ENCODE results near the gene ARV1.

Gene ARV1

GRCh38 chr1:230976825-230977747, 1.8 kb upstream of the ARV1 start:
- ATAC-seq: no peak
- no peak for TF ChIP-seq PPARA (CRISPR knock-in tag; IDR thresholded peaks at IDR 0.05; ENCODE audit: borderline replicate concordance)
- no peak for TF ChIP-seq RARB (CRISPR knock-in tag; IDR thresholded peaks at IDR 0.05)
- no peak for TF ChIP-seq ZNF8 (CRISPR knock-in tag; IDR thresholded peaks at IDR 0.05)
- no peak for TF ChIP-seq ESRRG (CRISPR knock-in tag; IDR thresholded peaks at IDR 0.05)
- no peak for TF ChIP-seq ZFP3 (CRISPR knock-in tag; IDR thresholded peaks at IDR 0.05)
- no peak for TF ChIP-seq ARNTL (CRISPR knock-in tag; IDR thresholded peaks at IDR 0.05; ENCODE audit: borderline replicate concordance, low read depth)
- no peak for TF ChIP-seq ZC3H10 (CRISPR knock-in tag; IDR thresholded peaks at IDR 0.05)
- no peak for TF ChIP-seq BACH2 (CRISPR knock-in tag; IDR thresholded peaks at IDR 0.05; ENCODE audit: borderline replicate concordance)
- no peak for TF ChIP-seq TOX (CRISPR knock-in tag; IDR thresholded peaks at IDR 0.05; ENCODE audit: borderline replicate concordance)
- TF ChIP-seq POU6F1 (CRISPR knock-in tag; IDR thresholded peaks at IDR 0.05; ENCODE audit: borderline replicate concordance, low read depth): no peak

DNA sequence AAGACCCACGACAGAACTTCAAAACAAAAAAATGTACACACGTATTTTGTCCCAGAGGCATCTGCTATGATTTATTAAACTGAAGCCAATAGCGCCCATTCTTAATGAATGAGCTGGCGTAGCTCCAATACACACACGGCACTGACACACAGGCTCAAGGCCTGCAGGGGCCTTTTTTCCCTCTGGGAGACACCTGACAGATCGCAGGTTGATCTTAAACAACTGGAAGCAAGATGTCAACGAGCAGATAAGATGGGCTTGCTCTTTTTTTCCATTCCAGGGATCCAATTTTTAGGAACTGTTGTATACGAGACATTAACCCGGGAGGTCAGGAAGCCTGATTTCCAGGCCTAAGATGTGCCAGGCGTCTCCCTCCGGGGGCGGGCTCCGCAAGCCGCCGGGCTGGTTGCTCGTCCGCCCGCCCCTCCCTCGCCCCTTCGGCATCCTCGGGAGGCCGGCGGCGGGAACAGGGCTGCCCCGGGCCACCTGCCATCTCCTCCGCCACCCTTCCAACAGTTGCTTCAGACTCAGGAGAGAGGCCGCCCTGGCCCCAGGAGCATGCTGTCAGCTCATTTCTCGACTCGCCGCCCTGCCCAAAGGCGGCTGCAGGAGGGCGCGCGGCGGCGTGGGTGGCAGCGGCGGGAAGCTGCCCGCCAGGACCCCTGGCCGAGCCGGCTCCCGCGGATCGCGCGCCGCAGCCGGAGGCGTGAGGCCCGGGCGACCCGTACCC, 968 bp upstream of the ARV1 start:
- peak; percentile 3 for ATAC-seq
- no peak for TF ChIP-seq CSDC2 (CRISPR knock-in tag; IDR thresholded peaks at IDR 0.05)
- TF ChIP-seq BACH2 (CRISPR knock-in tag; IDR thresholded peaks at IDR 0.05; ENCODE audit: borderline replicate concordance): no peak
- TF ChIP-seq PPARA (CRISPR knock-in tag; IDR thresholded peaks at IDR 0.05; ENCODE audit: borderline replicate concordance): no peak
- no peak for TF ChIP-seq OSR1 (CRISPR knock-in tag; IDR thresholded peaks at IDR 0.05)
- TF ChIP-seq GLIS3 (CRISPR knock-in tag; IDR thresholded peaks at IDR 0.05): no peak
- TF ChIP-seq ZNF8 (CRISPR knock-in tag; IDR thresholded peaks at IDR 0.05): no peak
- no peak for TF ChIP-seq POU6F1 (CRISPR knock-in tag; IDR thresholded peaks at IDR 0.05; ENCODE audit: borderline replicate concordance, low read depth)
- no peak for TF ChIP-seq RARB (CRISPR knock-in tag; IDR thresholded peaks at IDR 0.05)
- TF ChIP-seq SNAI2 (CRISPR knock-in tag; IDR thresholded peaks at IDR 0.05): no peak
- no peak for TF ChIP-seq TCF4 (CRISPR knock-in tag; IDR thresholded peaks at IDR 0.05; ENCODE audit: borderline replicate concordance)
- TF ChIP-seq, protein P1, sequence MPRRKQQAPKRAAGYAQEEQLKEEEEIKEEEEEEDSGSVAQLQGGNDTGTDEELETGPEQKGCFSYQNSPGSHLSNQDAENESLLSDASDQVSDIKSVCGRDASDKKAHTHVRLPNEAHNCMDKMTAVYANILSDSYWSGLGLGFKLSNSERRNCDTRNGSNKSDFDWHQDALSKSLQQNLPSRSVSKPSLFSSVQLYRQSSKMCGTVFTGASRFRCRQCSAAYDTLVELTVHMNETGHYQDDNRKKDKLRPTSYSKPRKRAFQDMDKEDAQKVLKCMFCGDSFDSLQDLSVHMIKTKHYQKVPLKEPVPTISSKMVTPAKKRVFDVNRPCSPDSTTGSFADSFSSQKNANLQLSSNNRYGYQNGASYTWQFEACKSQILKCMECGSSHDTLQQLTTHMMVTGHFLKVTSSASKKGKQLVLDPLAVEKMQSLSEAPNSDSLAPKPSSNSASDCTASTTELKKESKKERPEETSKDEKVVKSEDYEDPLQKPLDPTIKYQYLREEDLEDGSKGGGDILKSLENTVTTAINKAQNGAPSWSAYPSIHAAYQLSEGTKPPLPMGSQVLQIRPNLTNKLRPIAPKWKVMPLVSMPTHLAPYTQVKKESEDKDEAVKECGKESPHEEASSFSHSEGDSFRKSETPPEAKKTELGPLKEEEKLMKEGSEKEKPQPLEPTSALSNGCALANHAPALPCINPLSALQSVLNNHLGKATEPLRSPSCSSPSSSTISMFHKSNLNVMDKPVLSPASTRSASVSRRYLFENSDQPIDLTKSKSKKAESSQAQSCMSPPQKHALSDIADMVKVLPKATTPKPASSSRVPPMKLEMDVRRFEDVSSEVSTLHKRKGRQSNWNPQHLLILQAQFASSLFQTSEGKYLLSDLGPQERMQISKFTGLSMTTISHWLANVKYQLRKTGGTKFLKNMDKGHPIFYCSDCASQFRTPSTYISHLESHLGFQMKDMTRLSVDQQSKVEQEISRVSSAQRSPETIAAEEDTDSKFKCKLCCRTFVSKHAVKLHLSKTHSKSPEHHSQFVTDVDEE (CRISPR knock-in tag; IDR thresholded peaks at IDR 0.05): no peak
- TF ChIP-seq ESRRG (CRISPR knock-in tag; IDR thresholded peaks at IDR 0.05): no peak
- no peak for TF ChIP-seq ZFP30 (CRISPR knock-in tag; IDR thresholded peaks at IDR 0.05)
- no peak for TF ChIP-seq CSRNP3 (CRISPR knock-in tag; IDR thresholded peaks at IDR 0.05)
- TF ChIP-seq ISL1 (CRISPR knock-in tag; IDR thresholded peaks at IDR 0.05): no peak
- no peak for TF ChIP-seq ZNF565 (CRISPR knock-in tag; conservative IDR thresholded peaks at IDR 0.05; ENCODE audit: low read depth)
- TF ChIP-seq CREB5 (CRISPR knock-in tag; IDR thresholded peaks at IDR 0.05; ENCODE audit: low read depth): no peak
- no peak for TF ChIP-seq PATZ1 (CRISPR knock-in tag; IDR thresholded peaks at IDR 0.05; ENCODE audit: borderline replicate concordance)
- no peak for TF ChIP-seq ARNTL (CRISPR knock-in tag; IDR thresholded peaks at IDR 0.05; ENCODE audit: borderline replicate concordance, low read depth)
- no peak for TF ChIP-seq ZC3H10 (CRISPR knock-in tag; IDR thresholded peaks at IDR 0.05)
